ENCODE data around the gene CHST2. TPM values are rescaled to one million over a fixed set of nuclear protein-coding genes. Genes with fewer than 3 reads are reported as not detected.

CHST2 gene
- total RNA-seq, 4 donors from 2014 or later: 2.4 to 22.8 (median 5.3) TPM

DNA sequence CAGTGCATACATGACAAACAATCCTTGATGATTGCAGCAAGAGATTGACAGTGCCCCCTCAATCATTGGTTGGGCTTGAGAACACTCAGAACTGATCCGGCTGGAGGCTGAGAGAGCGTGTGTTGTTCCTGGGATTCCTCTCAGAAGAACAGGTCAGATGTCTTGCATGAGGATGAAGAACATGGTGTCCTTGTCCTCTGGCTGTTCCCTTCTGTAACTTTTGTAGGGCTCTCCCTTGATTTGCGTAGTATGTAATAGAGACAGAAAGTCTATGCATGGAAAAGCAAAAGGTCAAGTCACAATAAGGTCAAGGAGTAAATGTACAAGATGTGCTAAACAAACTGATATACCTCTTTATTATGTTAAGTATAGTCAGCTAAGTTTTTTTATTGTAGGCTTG, 8.2 kb downstream of the CHST2 start:
- Histone ChIP-seq H3K4me3 (no peak overlapping the region), H3K36me3 (no peaks in the 10 kb centered on the region), H3K27ac (no peak overlapping the region), H3K9me3 (no peaks in the 10 kb centered on the region), H3K4me1 (no peaks in the 10 kb centered on the region), H3K27me3 (no peaks in the 10 kb centered on the region)
- TF ChIP-seq POLR2AphosphoS5 (IDR thresholded peaks at IDR 0.05): no peak
- TF ChIP-seq, protein P1, sequence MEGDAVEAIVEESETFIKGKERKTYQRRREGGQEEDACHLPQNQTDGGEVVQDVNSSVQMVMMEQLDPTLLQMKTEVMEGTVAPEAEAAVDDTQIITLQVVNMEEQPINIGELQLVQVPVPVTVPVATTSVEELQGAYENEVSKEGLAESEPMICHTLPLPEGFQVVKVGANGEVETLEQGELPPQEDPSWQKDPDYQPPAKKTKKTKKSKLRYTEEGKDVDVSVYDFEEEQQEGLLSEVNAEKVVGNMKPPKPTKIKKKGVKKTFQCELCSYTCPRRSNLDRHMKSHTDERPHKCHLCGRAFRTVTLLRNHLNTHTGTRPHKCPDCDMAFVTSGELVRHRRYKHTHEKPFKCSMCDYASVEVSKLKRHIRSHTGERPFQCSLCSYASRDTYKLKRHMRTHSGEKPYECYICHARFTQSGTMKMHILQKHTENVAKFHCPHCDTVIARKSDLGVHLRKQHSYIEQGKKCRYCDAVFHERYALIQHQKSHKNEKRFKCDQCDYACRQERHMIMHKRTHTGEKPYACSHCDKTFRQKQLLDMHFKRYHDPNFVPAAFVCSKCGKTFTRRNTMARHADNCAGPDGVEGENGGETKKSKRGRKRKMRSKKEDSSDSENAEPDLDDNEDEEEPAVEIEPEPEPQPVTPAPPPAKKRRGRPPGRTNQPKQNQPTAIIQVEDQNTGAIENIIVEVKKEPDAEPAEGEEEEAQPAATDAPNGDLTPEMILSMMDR (IDR thresholded peaks at IDR 0.05): no peak
- WGBS: 98% methylated on average over 3 of the region's 3 CpGs
- DNase-seq (ENCODE audit: low spot score in 2 of 2): no peak

DNA sequence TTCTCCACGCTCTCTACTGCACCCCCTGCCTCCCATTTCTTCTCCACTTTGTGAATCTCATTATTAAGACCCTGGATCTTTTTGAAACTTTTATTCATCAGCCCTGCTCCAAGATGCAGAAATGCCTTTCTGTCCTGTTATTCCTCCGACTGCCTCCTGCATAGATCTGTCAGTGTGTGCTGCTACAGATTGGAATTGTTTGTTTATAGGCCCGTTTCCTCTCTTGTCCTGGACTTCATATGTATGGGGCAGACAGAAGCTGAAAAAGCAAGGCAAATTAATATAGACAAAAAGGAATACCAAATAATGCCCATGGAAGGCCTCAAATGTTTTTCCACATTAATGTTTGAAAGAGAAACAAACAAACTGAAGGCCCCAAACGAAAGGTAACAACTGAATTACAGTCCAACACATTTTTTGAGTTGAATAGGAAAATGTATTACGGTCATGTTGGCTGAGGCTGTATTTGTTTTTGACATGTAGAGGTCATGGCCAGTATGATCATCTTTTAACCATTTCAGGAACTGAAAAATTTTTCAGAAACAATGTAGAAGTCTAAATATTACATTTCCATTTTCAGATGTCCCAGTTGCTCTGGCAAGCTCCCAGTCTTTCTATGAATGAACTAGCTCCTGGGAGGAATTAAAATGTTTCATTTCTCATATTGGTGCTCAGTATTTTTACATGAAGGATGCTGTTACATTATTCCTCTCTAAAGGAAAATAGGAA, 8.8 kb downstream of the CHST2 start:
- Histone ChIP-seq H3K27me3 (no peaks in the 10 kb centered on the region), H3K27ac (no peak overlapping the region), H3K4me1 (no peaks in the 10 kb centered on the region), H3K4me3 (no peak overlapping the region), H3K36me3 (no peaks in the 10 kb centered on the region), H3K9me3 (no peaks in the 10 kb centered on the region)
- TF ChIP-seq POLR2AphosphoS5 (IDR thresholded peaks at IDR 0.05) (no peak), EP300 (IDR thresholded peaks at IDR 0.05) (no peak), POLR2A (IDR thresholded peaks at IDR 0.05) (no peak)
- TF ChIP-seq, protein P1 (IDR thresholded peaks at IDR 0.05): no peak
- WGBS: 59% methylated on average over 5 of the region's 5 CpGs
- DNase-seq (ENCODE audit: low spot score in 2 of 2): no peak

DNA sequence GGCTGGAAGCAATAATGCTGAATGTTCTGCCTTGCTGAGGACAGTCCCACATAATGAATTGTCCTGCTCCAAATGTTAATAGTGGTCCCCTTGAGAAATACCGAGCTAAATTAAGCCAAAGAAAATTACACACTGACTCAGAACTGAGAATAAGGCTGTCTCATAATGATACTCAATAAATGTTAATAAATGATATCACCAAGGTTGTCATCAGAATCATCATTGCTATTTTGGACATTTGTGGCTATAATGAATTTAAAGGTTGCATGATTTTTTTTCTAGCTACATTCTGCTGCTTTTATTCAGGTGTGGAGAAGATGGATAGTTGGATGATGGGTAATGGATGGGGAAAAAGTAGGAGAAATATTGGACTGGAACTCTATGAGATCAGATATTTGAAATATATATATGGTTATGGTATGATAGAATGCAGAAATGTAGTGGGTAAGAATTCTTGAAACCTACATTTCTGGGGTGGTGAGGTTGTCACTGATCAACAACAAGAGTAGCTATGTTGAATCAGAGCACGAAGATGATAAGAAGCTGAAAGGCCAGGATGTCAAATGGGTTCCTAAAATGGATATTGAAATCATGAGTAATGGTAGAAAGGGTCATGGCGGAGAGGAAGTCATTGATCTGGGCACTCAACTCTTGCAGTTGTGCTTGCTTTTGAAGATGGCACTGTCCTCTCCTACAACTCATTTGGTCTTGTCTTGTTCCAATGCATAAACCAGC, 12.8 kb downstream of the CHST2 start:
- no peaks in the 10 kb centered on the region for H3K27me3 ChIP-seq
- TF ChIP-seq POLR2A (IDR thresholded peaks at IDR 0.05) (no peak), EP300 (IDR thresholded peaks at IDR 0.05) (no peak), POLR2AphosphoS5 (IDR thresholded peaks at IDR 0.05) (no peak)
- TF ChIP-seq, protein P1 (IDR thresholded peaks at IDR 0.05): no peak
- H3K4me3 ChIP-seq: no peak overlapping the region
- no peaks in the 10 kb centered on the region for H3K36me3 ChIP-seq
- DNase-seq (ENCODE audit: low spot score in 2 of 2): no peak
- WGBS: 80% methylated on average over 3 of the region's 3 CpGs
- no peaks in the 10 kb centered on the region for H3K4me1 ChIP-seq
- H3K9me3 ChIP-seq: no peaks in the 10 kb centered on the region
- H3K27ac ChIP-seq: no peak overlapping the region

DNA sequence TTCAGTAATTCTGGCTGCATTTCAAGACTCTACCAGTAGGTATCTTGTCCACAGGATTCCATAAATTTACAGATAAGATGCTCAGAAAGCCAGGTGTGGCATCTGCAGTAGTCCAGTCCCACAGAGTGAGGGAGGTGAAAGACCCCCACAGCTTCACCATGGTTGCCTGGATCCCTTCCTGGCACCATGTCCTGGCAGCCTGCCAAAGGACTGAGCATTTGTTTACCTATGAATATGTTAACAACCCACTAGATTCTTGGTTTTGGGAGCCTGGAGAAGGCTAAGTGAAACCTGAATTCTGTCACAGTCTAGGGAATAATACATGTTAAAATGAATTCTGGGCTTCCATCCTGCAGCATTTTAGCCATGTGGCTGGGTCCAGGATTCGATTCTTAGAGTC, 14.9 kb downstream of the CHST2 start:
- Histone ChIP-seq H3K27me3 (no peaks in the 10 kb centered on the region), H3K36me3 (no peaks in the 10 kb centered on the region), H3K9me3 (no peaks in the 10 kb centered on the region), H3K4me1 (no peaks in the 10 kb centered on the region), H3K27ac (no peak overlapping the region), H3K4me3 (no peak overlapping the region)
- DNase-seq (ENCODE audit: low spot score in 2 of 2): no peak
- 67% methylated on average over 1 of the region's 1 CpG for WGBS
- TF ChIP-seq POLR2A (IDR thresholded peaks at IDR 0.05): no peak
- no peak for TF ChIP-seq EP300 (IDR thresholded peaks at IDR 0.05)
- TF ChIP-seq, protein P1 (IDR thresholded peaks at IDR 0.05): no peak
- no peak for TF ChIP-seq POLR2AphosphoS5 (IDR thresholded peaks at IDR 0.05)

DNA sequence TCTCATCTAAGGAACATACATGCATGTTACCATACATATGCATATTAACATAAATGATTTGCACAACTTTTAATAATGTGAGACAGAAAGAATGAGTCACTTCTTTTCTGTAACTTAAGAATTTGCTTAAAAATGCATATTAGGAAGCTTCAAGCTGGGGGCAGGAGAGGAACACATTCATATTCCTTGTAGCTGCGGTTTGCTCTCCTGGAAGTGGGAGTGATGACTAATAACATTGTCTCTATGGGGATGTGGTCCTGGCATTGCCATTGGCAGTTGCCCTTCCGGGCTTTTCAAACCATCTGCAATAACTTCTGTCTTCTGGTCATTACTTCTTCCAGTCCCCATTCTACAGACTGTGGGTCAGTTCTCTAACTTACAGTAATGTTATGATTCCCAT, 15.6 kb downstream of the CHST2 start:
- TF ChIP-seq POLR2A (IDR thresholded peaks at IDR 0.05) (no peak), EP300 (IDR thresholded peaks at IDR 0.05) (no peak), POLR2AphosphoS5 (IDR thresholded peaks at IDR 0.05) (no peak)
- TF ChIP-seq, protein P1 (IDR thresholded peaks at IDR 0.05): no peak
- DNase-seq (ENCODE audit: low spot score in 2 of 2): no peak
- Histone ChIP-seq H3K27ac (no peak overlapping the region), H3K4me1 (no peaks in the 10 kb centered on the region), H3K36me3 (no peaks in the 10 kb centered on the region), H3K9me3 (no peaks in the 10 kb centered on the region), H3K4me3 (no peak overlapping the region), H3K27me3 (no peaks in the 10 kb centered on the region)
- 25% methylated on average over 2 of the region's 2 CpGs for WGBS
